Ishikawa (cell line): ENCODE data around the gene GRIN2D.

ENCODE experiments used
- CEBPB ChIP-seq: IDR thresholded peaks from 2 replicates; pipeline ENCODE4 v1.6.1; 2012
- CREB1 ChIP-seq: IDR thresholded peaks from 2 replicates; pipeline ENCODE4 v1.6.1; 2012; ENCODE audit warnings: low read depth
- EGR1 ChIP-seq: IDR thresholded peaks from 2 replicates; pipeline ENCODE4 v1.6.1; 2012
- EP300 ChIP-seq: IDR thresholded peaks from 2 replicates; pipeline ENCODE4 v1.6.1; 2012; ENCODE audit warnings: borderline replicate concordance
- FOXM1 ChIP-seq: IDR thresholded peaks from 2 replicates; pipeline ENCODE4 v1.6.1; 2012; ENCODE audit warnings: low read depth, borderline replicate concordance
- MAX ChIP-seq: IDR thresholded peaks from 2 replicates; pipeline ENCODE4 v1.6.1; 2012
- NFIC ChIP-seq: IDR thresholded peaks from 2 replicates; pipeline ENCODE4 v1.6.1; 2012
- RAD21 ChIP-seq: IDR thresholded peaks from 2 replicates; pipeline ENCODE4 v1.6.1; 2012; ENCODE audit warnings: low read depth
- REST ChIP-seq: IDR thresholded peaks from 2 replicates; pipeline ENCODE4 v1.6.1; 2012; ENCODE audit warnings: low read depth, mild to moderate bottlenecking
- TAF1 ChIP-seq: IDR thresholded peaks from 2 replicates; pipeline ENCODE4 v1.6.1; 2012; ENCODE audit warnings: low read depth, mild to moderate bottlenecking
- TCF12 ChIP-seq: IDR thresholded peaks from 2 replicates; pipeline ENCODE4 v1.6.1; 2012; ENCODE audit warnings: low read depth
- TEAD4 ChIP-seq: IDR thresholded peaks from 2 replicates; pipeline ENCODE4 v1.6.1; 2012
- USF1 ChIP-seq: IDR thresholded peaks from 2 replicates; pipeline ENCODE4 v1.6.1; 2012
- YY1 ChIP-seq: IDR thresholded peaks from 2 replicates; pipeline ENCODE4 v1.6.1; 2012; ENCODE audit warnings: low read depth
- ZBTB7A ChIP-seq: IDR thresholded peaks from 2 replicates; pipeline ENCODE4 v1.6.1; 2012; ENCODE audit warnings: low read depth

The GRIN2D gene

GRCh38 chr19:48361912-48362311 is 31.6 kb upstream of the GRIN2D start:
- TF ChIP-seq EGR1: no peak
- no peak for TF ChIP-seq ZBTB7A
- TF ChIP-seq EP300: no peak
- TF ChIP-seq NFIC: no peak
- no peak for TF ChIP-seq MAX
- TF ChIP-seq TAF1: no peak
- TF ChIP-seq REST: no peak
- no peak for TF ChIP-seq TEAD4
- no peak for TF ChIP-seq CREB1
- no peak for TF ChIP-seq YY1
- TF ChIP-seq USF1: no peak
- TF ChIP-seq FOXM1: no peak
- no peak for TF ChIP-seq RAD21
- TF ChIP-seq CEBPB: no peak
- no peak for TF ChIP-seq TCF12

- TF ChIP-seq CREB1: no peak
- peak; percentile 77 for TF ChIP-seq TEAD4
- no peak for TF ChIP-seq CEBPB
- no peak; the same call in 1 of the 2 replicates for TF ChIP-seq TCF12
- no peak for TF ChIP-seq USF1
- TF ChIP-seq ZBTB7A: peak; percentile 96
- no peak for TF ChIP-seq MAX
These were observed 30.6 kb upstream of the GRIN2D start for GRCh38 chr19:48362716-48363499.

GRCh38 chr19:48363500-48363809 is 30.0 kb upstream of the GRIN2D start:
- TF ChIP-seq YY1 (no peak), MAX (no peak), TAF1 (no peak; the same call in 1 of the 2 replicates), ZBTB7A (no peak; the same call in 1 of the 2 replicates), NFIC (no peak; the same call in 1 of the 2 replicates), RAD21 (no peak), TEAD4 (no peak), TCF12 (no peak), REST (no peak), EGR1 (no peak), FOXM1 (no peak), CEBPB (no peak), EP300 (no peak)

GRCh38 chr19:48363810-48364597 is 29.5 kb upstream of the GRIN2D start, which contains the start of the genes SYNGR4 and TMEM143:
SYNGR4 (plus strand) TSS chr19:48364367; CDS start chr19:48365843, 1,476 bp downstream.
TMEM143 (minus strand) TSS chr19:48363940; CDS start chr19:48363920, 20 bp downstream.
- peak; percentile 41; the same call in 1 of the 2 replicates for TF ChIP-seq USF1
- TF ChIP-seq YY1: no peak
- TF ChIP-seq TCF12: no peak
- 0 out of 2 replicates have a peak, but pooled peaks have one; percentile 50 for TF ChIP-seq ZBTB7A
- TF ChIP-seq CREB1: peak; percentile 41
- TF ChIP-seq CEBPB: no peak
- TF ChIP-seq EGR1: peak; percentile 82; the same call in 1 of the 2 replicates
- peak; percentile 62; the same call in 1 of the 2 replicates for TF ChIP-seq TAF1
- TF ChIP-seq MAX: peak; percentile 96
